DMS153 (cell line): ENCODE measurements around the gene MAP2K6.
"Not testable (repeated sequence)": the region's sequence is repeated elsewhere in the genome, so short reads cannot be mapped to it uniquely, and the experiment has no call there.

Experiments used
- DNase-seq: peaks from one replicate; lab custom pipeline; 2025; lab: John Stamatoyannopoulos, UW

MAP2K6 gene

DNA sequence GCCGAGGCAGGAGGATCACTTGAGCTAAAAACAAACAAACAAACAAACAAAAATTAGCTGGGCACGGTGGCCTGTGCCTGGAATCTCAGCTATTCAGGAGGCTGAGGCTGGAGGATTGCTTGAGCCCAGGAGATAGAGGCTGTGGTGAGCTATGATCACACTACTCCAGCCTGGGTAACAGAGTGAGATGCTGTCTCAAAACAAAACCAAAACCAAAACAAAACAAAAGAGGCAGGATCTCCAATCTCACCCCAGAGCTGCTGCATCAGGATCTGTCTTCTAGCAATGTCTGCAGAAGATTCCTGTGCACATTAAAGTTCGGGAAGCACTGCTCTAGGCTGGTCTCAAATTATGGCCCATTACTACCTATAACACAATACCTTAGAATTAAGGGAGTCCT is 43.1 kb downstream of the MAP2K6 start:
- no peak for DNase-seq

DNA sequence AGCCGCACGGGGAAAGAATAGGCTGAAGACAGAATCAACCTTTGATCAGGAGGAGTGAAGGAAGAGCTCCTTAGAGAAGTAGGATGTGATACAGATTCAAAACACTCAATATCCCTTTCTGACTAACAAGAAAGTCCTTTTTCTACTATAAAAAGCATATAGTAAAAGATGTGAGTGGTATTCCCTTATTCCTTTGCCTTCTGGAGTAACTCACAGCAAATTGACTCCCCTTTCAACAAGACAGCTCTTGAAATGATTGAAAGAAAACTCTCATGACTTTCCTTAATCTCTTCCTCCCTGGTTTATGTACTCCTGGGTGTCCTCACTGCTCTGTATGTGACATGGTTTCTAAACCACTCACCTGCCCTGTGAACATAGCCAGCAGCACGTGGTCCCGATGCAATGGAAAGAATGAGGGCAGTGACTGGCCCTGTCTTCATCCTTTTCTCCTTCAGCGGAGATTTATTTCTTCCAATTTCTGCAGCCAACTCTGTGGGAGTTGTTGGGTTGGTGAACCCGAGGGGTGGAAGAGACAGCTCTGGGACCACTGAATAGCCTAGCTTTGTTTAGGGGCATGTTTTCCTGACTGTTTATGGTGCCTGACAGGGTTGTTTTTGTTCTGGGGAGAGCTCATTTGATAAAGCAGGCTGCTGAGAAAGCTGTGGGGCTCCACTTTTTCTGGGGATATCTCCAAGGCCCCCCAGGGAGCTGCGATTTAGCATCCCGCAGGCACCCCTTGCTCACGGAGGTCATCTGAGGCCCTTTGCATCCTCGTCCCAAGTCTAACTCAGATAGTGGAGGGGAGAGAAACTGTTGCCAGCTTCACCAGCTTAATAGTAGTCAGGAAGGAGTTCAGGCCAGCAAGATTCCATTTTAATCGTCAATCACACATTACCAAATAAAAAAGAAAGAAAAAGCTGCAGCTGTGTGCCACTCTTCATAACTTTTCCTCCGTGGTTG is 46.7 kb downstream of the MAP2K6 start:
- DNase-seq: no peak

DNA sequence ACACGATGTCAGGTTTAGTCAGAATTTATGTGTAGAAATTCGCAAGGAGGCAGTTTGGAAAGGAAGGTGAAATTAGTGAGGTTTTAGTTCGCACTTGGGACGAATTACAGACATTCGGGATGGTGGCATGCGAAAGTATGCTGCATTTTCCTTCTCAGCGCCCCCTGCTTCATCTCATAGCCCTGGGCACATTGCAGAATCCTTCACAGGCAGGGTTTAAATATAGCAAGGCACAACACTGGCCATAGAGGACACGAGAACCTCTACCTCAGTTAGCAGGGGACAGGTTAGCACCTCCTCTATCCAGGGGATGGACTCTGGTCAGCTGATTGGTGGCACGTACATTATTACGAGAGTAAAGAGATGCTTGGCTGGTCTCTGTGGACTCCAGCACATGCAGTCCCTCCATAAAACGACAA is 47.5 kb downstream of the MAP2K6 start:
- no peak for DNase-seq

DNA sequence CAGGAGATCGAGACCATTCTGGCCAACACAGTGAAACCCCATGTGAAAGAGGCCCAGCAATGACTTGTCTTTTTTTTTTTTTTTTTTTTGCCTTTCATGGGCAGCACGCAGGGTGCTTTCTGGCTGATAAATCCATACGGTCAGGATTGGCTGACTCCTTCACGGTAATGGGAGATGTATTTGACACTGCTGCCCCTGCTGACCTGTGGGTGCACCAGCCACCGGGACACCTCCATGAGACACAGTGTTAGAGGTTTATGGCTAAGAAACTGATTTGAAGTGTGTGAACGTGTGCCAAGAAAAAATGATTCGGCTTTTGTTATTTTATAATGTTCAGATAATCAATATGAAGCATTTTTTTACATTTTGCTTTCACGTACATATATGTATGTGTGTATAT is 48.4 kb downstream of the MAP2K6 start:
- DNase-seq: no peak

DNA sequence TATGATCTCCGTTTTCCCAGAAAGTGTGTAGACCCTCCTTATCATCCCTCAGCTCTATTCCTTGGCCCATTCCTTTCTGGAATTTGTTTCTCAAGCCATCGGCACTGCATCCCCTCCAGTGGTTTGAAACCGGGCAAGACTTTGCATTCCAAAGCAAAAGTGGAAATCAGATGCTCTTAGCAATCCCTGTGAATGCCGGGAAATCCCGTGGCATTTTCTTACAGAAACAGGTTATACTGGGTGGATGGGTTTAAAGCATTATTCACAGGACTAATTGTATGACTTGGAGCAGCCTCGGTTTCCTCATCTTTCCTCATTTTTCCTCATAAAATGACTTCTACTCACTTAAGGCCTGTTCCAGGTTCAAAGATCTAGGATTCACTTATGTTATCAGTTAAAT is 52.0 kb downstream of the MAP2K6 start:
- no peak for DNase-seq

DNA sequence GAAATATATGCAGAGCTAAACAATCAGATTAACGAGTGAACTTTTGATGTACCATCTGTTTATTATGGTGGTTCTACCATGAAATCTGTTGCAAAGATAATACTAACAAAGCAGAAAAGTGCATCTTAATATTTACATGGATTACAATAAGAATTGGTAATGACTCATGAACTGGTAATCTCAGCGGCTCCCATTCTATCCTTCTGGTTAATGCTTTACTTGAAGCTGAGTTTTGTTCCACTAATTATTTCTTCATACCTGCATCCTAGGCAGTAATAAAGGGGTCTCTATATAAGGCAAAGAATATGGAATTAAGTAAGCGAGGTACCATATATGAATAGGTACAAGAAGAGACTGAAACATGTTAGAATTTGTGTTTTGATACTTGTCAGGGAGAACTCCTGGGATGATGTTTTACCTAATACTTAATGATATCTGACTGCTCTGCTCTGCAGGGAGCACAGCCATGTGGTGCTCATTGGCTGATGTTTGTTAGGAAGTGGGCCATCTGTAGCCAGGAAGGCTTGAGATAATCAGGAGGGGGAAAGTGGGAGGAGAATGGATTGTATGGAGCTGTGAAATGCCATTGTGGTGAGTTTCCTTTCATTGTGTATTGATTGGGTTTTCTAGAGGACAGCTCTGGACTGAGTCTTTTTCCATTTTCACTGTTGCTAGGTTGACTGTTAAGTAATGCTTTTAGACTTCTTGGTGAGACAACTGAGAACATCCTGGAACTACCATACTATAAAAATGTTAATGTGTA is 52.6 kb downstream of the MAP2K6 start:
- DNase-seq: no peak

DNA sequence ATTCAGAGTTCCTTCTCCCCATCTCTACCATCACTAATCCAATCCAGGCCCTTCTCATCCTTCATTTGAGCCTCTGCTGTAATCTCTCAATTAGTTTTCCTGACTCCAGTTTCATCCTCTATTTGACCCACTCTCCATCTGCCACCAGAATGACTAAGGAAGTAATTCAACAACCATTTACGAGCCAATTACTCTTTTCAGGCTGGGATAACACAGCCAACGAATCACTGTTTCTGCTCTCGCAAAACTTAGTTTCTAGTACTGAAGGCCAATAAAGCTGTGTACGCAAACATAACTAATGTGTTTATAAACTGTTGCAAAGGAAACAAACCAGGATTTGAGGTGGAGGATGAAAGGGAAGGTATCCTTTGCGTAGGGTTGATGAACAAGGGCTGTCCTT is 53.7 kb downstream of the MAP2K6 start:
- peak; percentile 53 for DNase-seq

DNA sequence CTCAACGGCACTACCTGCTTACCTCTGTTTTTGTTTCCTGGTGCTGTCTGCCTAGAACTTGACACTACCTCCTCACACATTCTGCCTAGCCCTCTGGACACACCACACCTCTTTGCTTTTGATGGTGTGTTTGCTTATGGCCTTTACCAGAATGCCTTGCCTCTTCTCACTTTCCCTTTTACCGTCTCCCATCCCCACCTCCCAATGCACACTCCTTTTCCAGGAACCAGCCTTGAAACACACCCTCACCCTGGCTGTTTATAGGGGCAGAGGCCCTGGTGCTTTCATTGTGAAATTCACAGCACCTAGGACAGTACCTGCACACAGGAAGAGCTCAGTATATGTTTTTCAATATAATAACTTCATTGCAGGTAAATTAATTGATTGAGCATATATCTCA is 56.2 kb downstream of the MAP2K6 start:
- DNase-seq: peak; percentile 62

DNA sequence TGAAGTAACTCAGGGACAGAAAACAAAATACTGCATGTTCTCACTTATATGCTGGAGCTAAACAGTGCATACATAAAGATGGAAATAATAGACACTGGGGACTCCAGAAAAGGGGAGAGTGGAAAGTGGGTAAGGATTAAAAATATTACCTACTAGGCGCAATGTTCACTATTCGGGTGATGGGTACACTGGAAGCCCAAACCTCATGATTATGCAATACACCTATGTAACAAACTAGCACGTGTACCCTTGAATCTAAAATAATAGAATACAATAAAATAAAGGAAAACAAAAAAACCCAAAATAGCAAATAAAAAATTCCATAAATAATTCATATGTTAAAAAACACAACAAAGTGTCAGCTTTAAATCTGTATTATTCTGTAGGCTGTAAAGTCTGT is 56.9 kb downstream of the MAP2K6 start:
- no peak for DNase-seq

DNA sequence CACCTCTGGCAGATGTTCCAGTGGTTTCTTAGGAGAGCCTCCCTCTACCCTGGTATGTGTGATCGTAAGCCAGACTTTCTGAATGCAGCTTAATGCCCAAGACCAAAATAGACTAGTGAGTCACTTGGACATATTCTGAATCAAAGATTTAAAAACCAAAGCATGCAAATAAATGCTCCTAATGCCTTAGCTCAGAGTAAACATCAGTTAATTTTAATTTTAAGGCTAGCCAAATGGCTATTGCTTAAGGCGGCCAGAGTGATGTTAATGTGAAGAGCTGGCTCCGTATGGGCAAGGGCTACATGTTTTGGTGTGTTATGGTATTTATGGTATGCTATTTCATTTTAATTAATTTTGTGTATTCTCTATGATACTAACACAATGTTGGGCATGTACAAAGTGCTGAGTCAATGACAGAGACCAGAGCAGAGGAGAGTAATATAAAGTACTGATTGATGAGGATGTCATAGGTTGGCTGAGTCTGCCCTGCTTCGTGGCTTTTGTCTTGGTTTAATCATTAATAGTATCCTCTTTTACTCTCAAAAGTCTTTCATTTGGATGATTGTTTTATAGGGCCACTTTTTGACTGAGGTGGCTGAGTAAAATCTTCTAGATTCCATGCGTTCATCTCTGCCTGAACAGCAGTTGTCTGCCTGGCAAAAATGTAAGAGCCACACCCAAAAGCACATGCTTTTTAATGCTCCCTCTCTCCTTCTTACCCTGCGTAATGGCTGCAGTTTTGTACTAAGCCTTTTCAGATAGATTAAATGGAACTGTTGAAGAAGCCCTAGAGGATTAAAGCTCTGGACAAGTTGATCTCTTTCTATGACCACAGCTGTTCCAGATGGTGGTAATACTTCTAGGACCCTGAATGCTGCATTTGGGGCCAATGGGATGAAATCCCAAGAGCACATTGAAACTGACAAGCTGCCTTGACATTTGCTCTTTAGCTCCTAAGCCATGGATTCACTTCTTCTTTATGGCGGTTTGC is 59.6 kb downstream of the MAP2K6 start:
- DNase-seq: no peak

DNA sequence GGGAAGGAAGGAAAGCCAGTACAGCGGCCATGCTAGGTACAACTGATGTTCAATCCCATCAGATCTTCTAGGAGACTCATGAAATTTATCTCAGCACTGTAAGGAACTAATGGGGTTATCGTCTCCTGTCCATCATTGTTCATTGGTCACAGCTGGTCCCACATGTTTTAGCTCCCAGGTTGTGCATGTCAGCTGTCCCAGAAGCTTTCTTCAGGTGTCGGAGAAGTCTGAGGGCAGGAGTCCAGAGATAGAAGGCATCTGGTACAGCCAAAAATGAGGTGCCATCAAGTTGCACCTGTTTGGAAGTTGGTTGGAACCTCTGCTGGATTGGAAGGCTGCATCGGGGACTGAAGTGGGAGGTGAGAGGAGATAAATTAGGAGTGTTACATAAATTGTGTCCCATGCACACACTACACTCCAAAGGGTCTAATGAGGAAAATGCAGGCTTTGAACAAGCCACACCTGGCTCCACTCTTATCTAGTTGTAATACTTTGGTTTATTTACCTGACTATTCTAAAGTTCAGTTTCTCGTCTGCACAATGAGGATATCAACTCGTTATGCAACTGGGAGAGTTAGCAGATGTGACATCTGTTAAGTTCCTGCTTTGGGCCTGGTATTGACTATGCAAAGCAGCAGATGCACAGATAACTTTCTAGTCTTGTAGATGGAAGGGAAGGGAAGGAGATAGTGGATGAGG is 62.9 kb downstream of the MAP2K6 start:
- DNase-seq: no peak

DNA sequence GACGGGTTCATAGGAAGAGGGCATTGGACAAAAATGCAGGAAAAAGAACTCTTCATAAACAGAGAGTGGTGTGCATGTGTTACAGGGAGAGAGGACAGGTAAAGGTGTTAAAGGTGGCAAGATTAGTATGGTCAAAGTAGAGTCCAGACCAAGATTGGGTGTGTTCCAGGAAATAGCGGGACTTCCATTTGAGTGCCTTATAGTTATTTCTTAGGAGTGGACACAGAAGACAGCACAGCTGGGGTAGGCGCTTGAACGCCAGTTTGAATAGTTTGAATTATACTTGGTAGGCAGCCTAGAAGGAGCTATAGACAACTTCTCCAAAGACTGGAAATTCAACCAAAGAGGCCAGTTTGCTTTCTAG is 63.4 kb downstream of the MAP2K6 start:
- DNase-seq: no peak

DNA sequence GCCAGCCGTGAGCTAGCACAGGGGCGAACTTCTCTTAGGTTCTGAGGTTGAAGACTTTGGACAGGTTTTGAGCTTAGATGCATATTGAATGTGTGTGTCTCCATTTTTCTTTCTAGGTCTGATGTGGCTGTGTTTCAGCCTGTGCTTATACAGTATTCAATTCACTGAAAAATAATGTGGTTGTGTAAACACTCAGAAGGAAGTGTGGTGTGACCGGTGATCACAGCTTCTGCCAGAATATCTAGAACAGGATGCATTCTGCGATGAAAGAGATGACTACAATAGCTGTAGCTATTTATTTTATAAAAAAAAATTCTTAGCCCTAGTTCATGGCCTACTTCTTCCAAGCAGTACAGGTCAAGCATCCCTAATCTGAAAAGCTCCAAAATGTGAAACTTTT is 64.4 kb downstream of the MAP2K6 start:
- DNase-seq: peak; percentile 31

DNA sequence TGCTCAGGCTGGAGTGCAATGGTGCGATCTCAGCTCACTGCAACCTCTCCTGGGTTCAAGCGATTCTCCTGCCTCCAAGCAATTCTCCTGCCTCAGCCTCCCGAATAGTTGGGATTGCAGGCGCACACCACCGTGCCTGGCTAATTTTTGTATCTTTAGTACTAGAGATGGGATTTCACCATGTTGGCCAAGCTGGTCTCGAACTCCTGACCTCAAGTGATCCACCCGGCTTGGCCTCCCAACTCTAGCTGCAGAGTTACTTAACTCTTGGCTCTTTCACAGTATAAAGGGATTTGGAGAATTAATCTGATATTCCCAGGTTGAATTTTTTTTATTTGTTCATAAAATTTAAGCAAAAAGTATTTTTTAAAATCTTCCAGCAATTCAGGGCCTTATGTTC is 65.3 kb downstream of the MAP2K6 start:
- DNase-seq: not testable (repeated sequence)

DNA sequence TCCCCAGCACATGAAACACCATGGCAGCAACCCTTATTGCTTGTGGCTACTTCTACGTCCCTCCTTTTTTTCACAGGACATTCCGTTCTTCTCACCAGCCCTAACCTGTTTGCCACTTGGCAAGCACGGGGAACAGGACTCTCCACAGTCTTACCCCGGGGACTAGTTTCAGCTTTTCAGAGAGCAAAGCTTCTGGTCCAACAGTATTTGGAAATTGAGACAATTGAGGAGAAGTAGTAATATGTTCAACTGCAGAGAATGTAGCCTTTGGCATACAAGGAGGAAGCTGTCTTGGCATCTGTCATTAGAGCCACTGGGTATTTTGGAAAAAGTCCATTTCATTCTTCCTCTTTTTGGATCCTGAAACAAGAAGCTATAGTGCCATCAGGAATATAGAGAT is 65.7 kb downstream of the MAP2K6 start:
- DNase-seq: no peak

DNA sequence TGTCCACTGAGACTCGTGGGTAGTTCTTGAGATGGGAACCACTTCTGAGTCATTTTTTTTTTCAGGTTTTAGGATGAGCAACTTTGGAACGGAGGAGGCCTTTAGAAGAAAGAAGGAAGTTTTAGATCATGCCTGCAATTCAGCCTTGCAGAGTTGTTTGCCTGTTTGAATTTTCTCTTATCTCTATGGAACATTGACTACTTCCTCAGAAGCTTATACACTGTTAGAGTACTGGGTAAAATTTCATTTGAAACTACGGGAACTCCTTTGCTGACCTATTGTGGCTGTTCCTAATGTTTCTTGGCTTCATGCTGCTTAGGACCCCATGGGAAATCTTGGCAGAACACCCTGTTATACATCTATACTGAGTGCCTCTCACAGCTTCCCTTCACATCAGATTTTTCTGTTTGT is 70.8 kb downstream of the MAP2K6 start:
- no peak for DNase-seq

DNA sequence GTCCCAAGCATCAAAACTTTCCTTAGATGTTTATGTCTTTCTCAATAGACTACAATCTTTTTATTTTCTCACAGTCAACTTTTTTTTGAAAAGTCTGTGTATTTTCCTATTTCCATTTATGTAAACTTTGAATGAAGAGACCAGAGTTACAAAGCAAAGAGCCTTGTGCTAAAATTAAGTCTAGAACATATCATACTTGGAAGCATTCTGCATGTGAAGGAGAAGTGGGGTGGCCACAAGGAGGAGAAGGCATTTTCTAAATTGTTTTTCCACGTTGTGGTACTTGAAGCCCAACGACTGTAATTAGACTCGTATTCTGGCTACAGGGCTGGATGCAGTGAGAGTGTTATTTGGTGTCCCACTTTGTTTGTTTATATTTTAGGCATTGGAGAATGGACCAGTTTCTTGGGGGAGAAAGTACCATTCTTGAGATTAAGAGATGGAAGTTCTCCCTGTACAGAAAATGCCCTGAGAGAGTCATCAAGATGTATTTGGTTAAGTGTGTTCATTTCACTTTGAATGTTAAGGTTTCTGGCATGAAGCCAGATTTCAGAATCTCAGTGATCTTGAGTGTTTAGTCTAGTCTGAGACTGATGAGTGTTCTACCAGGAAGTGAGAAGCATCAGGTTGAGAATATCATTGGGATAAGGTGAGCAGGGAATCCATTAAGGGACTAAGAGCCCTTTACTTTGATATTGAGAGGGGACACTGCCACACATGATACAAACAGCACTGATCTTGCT is 71.6 kb downstream of the MAP2K6 start:
- DNase-seq: peak; percentile 41

DNA sequence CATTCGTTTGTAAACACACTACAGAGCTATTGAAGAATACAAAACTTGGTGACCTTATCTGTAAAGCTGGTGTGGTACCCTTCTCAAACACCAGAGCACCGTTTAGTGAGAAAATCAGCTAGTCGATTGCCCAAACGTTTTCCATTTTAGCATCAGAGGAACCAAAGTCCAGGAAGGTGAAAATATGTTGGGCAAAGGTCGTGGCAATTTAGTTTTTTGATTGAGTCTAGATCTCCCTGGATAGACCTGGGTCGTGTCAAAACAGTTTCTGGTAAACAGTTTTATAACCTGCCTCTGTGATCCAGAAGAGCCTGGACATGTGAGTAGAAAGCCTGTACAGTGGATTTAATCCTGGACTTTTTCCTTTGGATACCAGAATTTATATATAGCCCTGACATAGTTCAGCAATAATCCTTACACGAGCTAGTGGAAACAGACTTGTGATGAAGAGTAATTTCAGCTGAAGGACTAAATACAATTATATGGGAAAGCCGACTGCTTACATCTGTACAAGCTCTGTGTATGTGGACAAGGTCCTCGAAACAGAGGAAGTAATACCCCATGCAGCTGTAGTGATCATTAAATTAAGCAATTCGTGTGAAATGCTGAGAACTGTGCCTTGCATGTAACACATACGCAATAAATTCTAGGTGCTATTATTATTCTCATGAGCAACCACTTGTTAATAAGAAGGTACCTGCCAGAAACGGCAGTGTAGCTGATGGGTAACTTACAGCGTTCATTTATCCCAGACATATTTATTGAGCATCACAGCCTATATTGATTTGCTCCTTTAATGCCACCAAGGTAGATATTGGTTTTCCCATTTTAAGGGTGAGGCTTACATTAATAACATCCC is 72.5 kb downstream of the MAP2K6 start:
- DNase-seq: no peak

DNA sequence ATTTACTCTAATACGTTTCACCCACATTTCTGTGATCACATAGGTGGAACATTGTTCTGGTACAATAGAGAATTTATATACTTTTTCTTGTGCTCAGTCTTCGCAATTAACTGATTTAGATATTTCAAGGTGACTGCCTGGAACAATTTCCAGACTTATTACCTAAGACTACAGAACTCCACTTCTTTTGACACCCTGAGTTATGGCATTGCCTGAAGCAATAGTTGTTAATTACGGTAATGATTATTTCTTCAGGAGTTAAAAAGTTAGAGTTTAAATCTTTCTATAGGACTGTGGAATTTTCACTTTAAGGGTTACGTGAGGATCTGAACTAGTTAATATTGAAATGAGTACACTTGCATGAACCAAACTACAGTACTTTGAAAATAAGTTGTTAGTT is 74.8 kb downstream of the MAP2K6 start:
- DNase-seq: no peak
